Measurements from ENCODE around the gene CKS2. TPM values are rescaled to one million over a fixed set of nuclear protein-coding genes. Genes with fewer than 3 reads are reported as not detected.

CKS2 gene
- total and polyA plus RNA-seq, 2 of the 8 experiments (the other 6 are each of a cell fraction or from before 2014, with no cell fraction given): 337 to 689 TPM

DNA sequence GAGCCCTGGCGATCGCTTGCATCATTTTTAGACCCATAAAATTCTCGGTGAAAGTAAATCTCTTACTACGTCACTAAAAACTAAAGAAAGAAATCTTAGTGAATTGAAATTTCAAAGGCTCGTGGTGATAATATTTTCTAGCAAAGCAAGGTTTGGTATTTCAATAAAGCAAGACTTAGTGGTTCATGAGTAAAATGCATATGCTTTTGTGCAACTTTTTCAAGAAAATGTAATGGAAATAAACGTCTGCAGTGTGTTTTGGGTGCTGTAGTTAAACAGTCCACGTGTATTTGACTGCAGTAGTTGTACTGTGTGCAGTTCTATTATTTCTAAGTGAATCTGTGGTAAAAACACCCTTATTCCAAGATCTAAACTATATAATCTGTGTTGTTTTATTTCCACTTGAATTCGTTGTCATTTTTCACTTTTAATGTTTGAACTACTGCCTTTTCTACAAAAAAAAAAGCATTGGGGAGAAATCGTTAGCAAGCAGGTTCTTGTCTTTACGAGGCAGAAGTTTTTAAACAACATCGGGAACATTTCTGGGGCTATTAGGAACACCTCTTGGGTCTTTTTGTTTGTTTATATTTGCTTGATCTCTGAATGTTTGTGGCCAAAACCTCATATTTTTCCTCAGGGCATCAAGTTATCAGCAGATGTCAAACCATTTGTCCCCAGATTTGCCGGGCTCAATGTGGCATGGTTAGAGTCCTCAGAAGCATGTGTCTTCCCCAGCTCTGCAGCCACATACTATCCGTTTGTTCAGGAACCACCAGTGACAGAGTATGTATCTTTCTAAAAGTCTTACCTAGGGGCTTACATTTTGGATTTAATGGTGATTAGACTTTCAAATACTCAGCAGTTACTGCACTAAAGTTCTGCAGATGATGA lies 8.3 kb downstream of the CKS2 start (continued):
- TF ChIP-seq, protein P1, sequence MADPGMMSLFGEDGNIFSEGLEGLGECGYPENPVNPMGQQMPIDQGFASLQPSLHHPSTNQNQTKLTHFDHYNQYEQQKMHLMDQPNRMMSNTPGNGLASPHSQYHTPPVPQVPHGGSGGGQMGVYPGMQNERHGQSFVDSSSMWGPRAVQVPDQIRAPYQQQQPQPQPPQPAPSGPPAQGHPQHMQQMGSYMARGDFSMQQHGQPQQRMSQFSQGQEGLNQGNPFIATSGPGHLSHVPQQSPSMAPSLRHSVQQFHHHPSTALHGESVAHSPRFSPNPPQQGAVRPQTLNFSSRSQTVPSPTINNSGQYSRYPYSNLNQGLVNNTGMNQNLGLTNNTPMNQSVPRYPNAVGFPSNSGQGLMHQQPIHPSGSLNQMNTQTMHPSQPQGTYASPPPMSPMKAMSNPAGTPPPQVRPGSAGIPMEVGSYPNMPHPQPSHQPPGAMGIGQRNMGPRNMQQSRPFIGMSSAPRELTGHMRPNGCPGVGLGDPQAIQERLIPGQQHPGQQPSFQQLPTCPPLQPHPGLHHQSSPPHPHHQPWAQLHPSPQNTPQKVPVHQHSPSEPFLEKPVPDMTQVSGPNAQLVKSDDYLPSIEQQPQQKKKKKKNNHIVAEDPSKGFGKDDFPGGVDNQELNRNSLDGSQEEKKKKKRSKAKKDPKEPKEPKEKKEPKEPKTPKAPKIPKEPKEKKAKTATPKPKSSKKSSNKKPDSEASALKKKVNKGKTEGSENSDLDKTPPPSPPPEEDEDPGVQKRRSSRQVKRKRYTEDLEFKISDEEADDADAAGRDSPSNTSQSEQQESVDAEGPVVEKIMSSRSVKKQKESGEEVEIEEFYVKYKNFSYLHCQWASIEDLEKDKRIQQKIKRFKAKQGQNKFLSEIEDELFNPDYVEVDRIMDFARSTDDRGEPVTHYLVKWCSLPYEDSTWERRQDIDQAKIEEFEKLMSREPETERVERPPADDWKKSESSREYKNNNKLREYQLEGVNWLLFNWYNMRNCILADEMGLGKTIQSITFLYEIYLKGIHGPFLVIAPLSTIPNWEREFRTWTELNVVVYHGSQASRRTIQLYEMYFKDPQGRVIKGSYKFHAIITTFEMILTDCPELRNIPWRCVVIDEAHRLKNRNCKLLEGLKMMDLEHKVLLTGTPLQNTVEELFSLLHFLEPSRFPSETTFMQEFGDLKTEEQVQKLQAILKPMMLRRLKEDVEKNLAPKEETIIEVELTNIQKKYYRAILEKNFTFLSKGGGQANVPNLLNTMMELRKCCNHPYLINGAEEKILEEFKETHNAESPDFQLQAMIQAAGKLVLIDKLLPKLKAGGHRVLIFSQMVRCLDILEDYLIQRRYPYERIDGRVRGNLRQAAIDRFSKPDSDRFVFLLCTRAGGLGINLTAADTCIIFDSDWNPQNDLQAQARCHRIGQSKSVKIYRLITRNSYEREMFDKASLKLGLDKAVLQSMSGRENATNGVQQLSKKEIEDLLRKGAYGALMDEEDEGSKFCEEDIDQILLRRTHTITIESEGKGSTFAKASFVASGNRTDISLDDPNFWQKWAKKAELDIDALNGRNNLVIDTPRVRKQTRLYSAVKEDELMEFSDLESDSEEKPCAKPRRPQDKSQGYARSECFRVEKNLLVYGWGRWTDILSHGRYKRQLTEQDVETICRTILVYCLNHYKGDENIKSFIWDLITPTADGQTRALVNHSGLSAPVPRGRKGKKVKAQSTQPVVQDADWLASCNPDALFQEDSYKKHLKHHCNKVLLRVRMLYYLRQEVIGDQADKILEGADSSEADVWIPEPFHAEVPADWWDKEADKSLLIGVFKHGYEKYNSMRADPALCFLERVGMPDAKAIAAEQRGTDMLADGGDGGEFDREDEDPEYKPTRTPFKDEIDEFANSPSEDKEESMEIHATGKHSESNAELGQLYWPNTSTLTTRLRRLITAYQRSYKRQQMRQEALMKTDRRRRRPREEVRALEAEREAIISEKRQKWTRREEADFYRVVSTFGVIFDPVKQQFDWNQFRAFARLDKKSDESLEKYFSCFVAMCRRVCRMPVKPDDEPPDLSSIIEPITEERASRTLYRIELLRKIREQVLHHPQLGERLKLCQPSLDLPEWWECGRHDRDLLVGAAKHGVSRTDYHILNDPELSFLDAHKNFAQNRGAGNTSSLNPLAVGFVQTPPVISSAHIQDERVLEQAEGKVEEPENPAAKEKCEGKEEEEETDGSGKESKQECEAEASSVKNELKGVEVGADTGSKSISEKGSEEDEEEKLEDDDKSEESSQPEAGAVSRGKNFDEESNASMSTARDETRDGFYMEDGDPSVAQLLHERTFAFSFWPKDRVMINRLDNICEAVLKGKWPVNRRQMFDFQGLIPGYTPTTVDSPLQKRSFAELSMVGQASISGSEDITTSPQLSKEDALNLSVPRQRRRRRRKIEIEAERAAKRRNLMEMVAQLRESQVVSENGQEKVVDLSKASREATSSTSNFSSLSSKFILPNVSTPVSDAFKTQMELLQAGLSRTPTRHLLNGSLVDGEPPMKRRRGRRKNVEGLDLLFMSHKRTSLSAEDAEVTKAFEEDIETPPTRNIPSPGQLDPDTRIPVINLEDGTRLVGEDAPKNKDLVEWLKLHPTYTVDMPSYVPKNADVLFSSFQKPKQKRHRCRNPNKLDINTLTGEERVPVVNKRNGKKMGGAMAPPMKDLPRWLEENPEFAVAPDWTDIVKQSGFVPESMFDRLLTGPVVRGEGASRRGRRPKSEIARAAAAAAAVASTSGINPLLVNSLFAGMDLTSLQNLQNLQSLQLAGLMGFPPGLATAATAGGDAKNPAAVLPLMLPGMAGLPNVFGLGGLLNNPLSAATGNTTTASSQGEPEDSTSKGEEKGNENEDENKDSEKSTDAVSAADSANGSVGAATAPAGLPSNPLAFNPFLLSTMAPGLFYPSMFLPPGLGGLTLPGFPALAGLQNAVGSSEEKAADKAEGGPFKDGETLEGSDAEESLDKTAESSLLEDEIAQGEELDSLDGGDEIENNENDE (IDR thresholded peaks at IDR 0.05; ENCODE audit: insufficient replicate concordance, low read length): peak; percentile 50
- no peak for TF ChIP-seq GABPA (IDR thresholded peaks at IDR 0.05; ENCODE audit: borderline replicate concordance, insufficient read depth, low read length)
- TF ChIP-seq KDM4A (IDR thresholded peaks at IDR 0.05; ENCODE audit: low read depth, low read length, severe bottlenecking): no peak
- TF ChIP-seq, protein P2, sequence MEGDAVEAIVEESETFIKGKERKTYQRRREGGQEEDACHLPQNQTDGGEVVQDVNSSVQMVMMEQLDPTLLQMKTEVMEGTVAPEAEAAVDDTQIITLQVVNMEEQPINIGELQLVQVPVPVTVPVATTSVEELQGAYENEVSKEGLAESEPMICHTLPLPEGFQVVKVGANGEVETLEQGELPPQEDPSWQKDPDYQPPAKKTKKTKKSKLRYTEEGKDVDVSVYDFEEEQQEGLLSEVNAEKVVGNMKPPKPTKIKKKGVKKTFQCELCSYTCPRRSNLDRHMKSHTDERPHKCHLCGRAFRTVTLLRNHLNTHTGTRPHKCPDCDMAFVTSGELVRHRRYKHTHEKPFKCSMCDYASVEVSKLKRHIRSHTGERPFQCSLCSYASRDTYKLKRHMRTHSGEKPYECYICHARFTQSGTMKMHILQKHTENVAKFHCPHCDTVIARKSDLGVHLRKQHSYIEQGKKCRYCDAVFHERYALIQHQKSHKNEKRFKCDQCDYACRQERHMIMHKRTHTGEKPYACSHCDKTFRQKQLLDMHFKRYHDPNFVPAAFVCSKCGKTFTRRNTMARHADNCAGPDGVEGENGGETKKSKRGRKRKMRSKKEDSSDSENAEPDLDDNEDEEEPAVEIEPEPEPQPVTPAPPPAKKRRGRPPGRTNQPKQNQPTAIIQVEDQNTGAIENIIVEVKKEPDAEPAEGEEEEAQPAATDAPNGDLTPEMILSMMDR (IDR thresholded peaks at IDR 0.05; ENCODE audit: control extremely low read depth in 1 of 3, insufficient read depth in 1 of 3, low read depth in 1 of 3, low read length in 3 of 3): no peak
- TF ChIP-seq TAF1 (IDR thresholded peaks at IDR 0.05; ENCODE audit: low read depth, low read length): no peak
- peak; percentile 92 for TF ChIP-seq CEBPB (IDR thresholded peaks at IDR 0.05; ENCODE audit: low read depth, low read length)
- TF ChIP-seq PHF8 (conservative IDR thresholded peaks at IDR 0.05; ENCODE audit: low read depth, low read length): no peak

All from H1 (cell line).